Activated CD4-positive, alpha-beta T cell treated with anti-CD3 and anti-CD28 coated beads, Interleukin-2, Interleukin-4, amounts not matched to agents 100 ng/mL and 50 ng/mL, durations not matched to agents 16 hours and 8 hours (primary cell): ENCODE measurements around the gene TBL3.

Experiments used
- DNase-seq: peaks from one replicate; pipeline ENCODE4 v3.0.0-alpha.2; 2020; ENCODE audit warnings: low spot score

Gene TBL3

DNA sequence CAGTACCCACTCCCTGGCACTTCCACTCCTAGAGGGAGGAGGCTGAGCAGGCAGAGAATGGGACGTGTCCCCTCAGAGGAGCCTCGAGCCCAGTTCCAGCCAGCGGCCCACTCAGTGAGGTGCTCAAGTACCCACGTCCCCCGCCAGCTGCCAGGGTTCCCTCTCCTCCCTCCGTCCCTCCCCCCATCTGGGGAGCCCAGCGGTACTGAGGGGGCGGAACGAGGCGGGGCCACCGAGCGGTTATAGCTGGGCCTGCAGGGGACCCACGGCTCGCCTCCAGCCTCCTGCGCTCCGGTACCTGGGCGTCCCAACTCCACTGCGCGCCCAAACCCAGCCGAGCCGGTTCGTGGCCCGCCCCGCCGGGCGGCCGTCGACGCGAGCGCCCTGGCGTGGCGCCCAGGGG is 47.7 kb downstream of the TBL3 start, which contains the start of gene NPW:
Gene NPW, plus strand, starts transcription at position 268 of the 403 bp plus-strand sequence.
- DNase-seq = no peak

GRCh38 chr16:2019921-2020831 is 48.3 kb downstream of the TBL3 start:
- no peak for DNase-seq

DNA sequence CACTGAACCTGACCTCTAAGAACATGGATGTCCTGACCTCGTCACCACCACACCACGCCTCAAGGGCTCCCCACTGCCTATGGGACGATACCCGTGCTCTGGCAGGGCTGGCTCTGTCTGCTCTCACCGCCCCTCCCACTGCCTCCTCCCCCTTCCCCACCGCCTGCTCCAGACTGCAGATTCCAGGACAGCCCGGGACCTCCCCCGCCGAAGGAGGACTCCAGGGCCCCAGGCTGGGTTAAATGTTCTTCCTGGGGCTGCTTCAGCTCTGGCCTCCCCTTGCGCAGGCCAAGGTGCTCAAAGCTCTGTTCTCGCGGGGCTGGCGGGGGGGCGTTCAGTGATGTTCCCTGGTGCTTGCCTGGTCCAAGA is 50.9 kb downstream of the TBL3 start:
- DNase-seq = no peak

DNA sequence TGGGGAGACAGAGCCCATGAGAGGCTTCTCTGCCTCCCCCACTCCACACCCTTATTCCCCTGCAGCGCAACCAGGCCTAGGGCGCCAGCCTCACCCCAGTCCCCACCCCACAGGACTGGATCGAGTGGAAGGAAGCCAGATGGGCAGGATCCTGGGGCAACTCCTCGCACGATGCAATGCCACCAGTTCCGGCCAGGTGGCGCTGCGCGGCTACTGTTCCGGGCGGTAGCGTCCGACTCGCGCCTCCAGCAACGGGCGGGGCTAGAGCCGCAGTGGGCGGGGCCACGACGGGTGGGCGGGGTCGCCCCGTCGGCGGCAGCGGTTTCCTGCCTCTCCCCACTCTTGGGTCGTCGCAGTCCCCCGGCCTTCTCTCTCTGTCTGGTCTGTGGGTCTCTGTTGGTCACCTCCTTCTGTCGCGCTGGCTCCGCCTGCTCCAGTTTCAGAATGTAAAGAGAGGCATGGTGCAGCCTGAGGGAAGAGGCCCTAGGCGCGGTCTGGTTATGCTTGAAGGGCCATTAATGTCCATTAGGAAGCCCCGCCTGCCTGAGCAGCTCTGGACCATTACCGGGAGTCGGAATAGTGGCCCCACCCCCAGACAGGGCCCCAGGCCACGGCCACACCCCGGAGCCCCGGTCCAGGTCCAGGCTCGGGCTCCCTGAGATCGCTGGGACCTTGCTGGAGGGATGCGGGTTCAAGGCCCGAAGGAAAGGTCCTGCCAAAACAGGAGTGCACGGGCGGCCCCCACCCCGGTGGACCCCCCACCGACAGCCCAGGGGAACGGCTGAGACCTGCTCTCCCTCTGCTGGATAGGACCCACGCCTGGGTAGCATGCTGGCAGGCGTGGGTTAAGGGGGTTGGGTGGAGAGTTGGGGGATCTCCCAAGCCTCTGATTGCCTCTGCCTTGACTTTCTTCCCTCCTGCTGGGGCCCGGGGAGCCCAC is 51.5 kb downstream of the TBL3 start:
- DNase-seq = peak; percentile 95

- DNase-seq = no peak
Observed at GRCh38 chr16:2024032-2024420, 52.2 kb downstream of the TBL3 start.

- no peak for DNase-seq
Observed at GRCh38 chr16:2025251-2025650, 53.4 kb downstream of the TBL3 start.

DNA sequence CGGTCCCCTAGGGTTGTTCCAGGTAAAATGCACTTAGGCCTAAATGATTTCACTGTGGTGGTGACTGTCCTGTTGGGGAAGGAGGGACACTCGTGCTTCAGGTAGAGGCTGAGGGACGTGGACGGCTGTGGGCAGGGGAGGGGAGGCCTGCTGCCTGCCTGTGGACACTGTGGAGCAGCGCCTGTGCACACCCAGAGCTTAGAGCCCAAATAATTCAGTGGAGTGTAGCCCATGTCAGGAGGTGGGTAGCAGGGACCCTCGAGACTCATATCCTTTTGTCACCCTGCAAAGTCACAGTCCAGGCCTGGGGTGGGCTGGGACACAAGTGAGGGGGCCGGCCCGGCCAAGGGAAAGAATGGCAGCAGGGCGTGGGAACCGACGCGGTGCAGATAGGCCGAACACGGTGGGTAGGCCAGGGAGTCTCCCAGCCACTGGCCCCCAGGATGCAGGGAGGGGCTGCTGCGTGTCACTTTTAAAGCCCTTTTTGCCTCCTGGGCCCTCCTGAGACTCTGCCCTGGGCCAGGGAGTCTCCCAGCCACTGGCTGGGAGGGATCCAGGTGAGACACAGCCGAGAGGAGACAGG is 54.1 kb downstream of the TBL3 start:
- no peak for DNase-seq

GRCh38 chr16:2026461-2027023 is 54.7 kb downstream of the TBL3 start, which contains the start of gene NHERF2:
NHERF2 (plus strand) TSS chr16:2026902; CDS start chr16:2027006, 104 bp downstream.
- no peak for DNase-seq

DNA sequence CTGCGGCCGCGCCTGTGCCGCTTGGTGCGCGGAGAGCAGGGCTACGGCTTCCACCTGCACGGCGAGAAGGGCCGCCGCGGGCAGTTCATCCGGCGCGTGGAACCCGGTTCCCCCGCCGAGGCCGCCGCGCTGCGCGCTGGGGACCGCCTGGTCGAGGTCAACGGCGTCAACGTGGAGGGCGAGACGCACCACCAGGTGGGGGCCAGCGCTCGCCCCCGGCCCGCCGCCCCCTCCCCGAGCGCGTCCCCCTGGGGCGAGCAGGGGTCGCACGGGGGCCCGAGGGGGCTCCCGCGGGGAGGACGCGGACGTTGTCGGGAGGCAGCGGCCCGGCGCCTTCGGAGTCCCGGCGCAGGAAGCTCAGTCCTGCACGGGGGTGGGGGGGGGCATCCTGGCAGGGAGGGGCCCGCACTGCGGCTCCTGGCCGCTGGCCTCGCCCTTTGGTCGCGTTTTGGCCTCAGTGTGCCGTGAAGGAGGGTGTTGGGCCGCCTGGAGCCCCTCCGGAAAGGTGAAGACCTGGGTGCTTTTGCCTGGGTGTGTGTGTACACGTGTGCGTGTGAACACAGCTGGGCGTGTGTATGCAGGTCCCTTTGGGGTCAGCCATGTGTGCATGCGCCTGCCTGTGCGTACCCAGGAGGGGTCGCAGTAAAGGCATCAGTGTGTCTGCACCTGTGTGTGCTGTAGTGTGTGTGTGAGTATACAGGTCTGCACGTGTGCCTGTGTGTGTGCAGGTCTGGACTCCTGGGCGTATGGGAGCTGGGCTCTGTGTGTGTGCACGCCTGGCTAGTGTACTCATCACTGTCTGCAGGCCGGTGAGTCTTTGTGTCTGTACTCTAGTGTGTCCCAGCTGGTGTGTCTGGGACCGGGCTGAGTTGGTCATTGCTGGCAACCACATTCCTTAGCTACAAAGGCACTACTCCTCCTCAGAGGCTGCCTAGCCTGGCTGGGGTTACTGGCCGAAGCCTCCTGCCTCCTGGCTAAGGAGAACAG is 55.5 kb downstream of the TBL3 start:
- DNase-seq = no peak

- no peak for DNase-seq
Observed at GRCh38 chr16:2028146-2028545, 56.3 kb downstream of the TBL3 start.

DNA sequence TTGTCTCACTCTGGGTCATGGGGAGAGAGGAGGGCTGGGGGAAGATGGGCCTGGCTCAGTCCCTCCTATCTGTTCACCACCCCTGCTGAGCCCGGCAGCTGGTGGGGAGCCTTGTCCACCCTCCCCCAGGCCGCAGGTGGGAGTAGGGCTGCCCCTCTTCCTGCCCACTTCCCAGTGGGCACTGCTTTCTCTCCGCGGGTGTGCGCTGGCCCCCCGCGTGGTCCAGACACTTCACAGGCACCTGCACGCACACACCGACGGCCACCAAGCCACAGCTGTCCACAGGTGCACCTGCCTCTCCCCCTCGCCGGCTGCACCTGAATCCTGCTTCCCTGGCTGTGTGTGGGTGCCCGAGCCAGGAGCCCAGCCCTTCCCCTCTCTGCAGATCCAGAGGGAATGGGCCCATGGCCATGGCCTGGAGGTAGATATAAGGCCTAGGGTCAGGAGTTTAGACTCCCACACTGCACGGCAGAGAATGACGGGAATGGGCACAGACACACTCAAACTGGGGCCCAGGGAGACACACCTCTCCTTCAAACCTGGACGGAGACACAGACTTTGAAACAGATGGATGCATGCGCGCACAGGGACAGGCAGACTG is 56.9 kb downstream of the TBL3 start:
- DNase-seq = no peak

DNA sequence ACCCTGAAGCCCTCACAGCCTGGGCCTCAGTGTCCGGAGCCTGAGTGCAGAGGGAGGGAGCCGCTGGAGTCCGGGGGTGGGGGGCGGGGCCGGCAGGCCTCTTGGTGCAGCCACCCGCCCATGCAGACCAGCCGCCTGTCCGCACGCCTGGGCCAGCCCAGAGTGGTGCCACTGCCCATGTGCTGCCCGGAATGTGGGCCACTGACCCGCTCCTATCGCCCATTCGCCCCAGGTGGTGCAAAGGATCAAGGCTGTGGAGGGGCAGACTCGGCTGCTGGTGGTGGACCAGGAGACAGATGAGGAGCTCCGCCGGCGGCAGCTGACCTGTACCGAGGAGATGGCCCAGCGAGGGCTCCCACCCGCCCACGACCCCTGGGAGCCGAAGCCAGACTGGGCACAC is 57.5 kb downstream of the TBL3 start:
- no peak for DNase-seq

DNA sequence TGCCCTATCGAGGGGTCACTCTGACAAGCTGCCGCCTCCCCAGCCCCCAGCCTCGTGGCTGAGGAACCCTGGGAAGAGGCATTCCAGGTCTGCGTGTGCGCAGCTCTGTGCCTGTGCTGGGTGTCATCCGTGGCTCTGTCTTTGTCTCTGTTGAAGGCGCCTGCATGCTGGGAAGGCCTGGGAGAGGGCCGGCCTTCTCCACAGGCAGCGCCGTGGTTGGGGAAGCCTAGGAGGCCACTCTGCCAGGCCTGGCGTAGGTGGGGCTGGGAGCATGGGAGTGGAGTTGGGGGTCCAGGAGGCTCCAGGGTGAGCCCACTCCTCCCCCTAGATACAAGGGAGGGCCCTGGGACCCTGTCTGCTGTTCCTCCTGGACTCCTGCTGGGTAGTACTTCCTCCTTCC is 58.2 kb downstream of the TBL3 start:
- DNase-seq = no peak

- DNase-seq = no peak
Observed at GRCh38 chr16:2031081-2031577, 59.3 kb downstream of the TBL3 start.
